ENCODE results near the gene DIAPH2.

DNA sequence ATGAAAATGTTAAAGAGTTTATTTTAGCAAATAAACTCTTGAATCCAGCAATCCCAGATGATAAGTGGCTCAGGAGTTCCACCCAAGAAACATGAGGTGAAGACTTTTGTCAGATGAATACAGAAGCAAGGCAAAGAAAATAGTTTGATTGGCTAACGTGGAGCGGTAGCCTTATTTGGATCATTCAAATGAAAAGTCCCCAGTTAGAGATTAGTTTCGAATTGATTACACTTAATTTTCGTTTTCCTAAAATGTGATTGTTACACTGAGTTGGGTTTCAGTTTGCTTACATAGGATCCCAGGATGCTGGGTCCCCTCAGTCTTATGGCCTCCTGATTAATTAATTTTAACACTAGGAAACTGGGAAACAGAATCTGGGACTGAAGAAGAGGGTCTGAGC lies 122.7 kb downstream of the DIAPH2 start:
- TF ChIP-seq, protein P1, sequence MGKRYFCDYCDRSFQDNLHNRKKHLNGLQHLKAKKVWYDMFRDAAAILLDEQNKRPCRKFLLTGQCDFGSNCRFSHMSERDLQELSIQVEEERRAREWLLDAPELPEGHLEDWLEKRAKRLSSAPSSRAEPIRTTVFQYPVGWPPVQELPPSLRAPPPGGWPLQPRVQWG (CRISPR knock-in tag; IDR thresholded peaks at IDR 0.05; ENCODE audit: borderline replicate concordance, low read depth) = no peak
- TF ChIP-seq CREM (IDR thresholded peaks at IDR 0.05) (no peak), CREM (CRISPR knock-in tag; IDR thresholded peaks at IDR 0.05) (no peak), ATF3 (CRISPR knock-in tag; IDR thresholded peaks at IDR 0.05) (no peak), TAF1 (CRISPR knock-in tag; IDR thresholded peaks at IDR 0.05) (no peak), ZFX (CRISPR knock-in tag; IDR thresholded peaks at IDR 0.05; ENCODE audit: low read depth) (no peak), ZNF264 (CRISPR knock-in tag; IDR thresholded peaks at IDR 0.05) (no peak), POLR2A (IDR thresholded peaks at IDR 0.05; ENCODE audit: insufficient read depth in 1 of 2, low read depth in 2 of 2, low read length in 2 of 2) (no peak)
- TF ChIP-seq, protein P2, sequence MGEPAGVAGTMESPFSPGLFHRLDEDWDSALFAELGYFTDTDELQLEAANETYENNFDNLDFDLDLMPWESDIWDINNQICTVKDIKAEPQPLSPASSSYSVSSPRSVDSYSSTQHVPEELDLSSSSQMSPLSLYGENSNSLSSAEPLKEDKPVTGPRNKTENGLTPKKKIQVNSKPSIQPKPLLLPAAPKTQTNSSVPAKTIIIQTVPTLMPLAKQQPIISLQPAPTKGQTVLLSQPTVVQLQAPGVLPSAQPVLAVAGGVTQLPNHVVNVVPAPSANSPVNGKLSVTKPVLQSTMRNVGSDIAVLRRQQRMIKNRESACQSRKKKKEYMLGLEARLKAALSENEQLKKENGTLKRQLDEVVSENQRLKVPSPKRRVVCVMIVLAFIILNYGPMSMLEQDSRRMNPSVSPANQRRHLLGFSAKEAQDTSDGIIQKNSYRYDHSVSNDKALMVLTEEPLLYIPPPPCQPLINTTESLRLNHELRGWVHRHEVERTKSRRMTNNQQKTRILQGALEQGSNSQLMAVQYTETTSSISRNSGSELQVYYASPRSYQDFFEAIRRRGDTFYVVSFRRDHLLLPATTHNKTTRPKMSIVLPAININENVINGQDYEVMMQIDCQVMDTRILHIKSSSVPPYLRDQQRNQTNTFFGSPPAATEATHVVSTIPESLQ (CRISPR knock-in tag; conservative IDR thresholded peaks at IDR 0.05) = no peak

Data from HepG2 (cell line).